ENCODE results near the gene MAPRE2.

GRCh38 chr18:35005963-35006577, 35.1 kb upstream of the MAPRE2 start:
- TF ChIP-seq CTCF (IDR thresholded peaks at IDR 0.05) (peak; percentile 70 to 75 (median 72)), EP300 (IDR thresholded peaks at IDR 0.05) (no peak), POLR2AphosphoS5 (IDR thresholded peaks at IDR 0.05) (no peak)
